HG03558 (cell line): Measurements from ENCODE around the gene POLK.

Experiments used
- ATAC-seq: cut with Tn5 transposase; IDR thresholded peaks from one replicate; pipeline ENCODE4 v1.9.1; 2021; ENCODE audit warnings: moderate number of reproducible peaks; ENCODE audit not compliant: unreplicated experiment; ENCODE audit errors: extremely low read depth

Gene POLK

DNA sequence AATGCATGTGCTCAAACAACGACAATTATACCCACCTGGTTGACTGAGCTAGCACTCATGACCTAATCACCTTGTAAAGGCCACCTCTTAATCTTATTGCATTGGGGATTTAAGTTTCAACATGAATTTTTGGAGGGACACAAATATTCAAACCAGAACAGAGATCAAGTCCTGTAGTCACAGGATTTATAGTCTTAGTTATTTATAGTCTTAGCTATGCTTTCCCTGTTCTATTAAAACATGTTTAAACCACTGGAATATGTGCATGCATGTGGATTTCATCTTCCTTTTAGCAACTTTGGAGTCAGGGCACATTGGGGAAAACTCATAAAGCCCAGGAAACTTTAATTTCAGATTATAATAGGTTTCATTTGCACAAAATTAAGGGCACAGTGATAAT, 126.3 kb downstream of the POLK start:
- no peak for ATAC-seq

GRCh38 chr5:75639535-75640311, 128.0 kb downstream of the POLK start:
- no peak for ATAC-seq

DNA sequence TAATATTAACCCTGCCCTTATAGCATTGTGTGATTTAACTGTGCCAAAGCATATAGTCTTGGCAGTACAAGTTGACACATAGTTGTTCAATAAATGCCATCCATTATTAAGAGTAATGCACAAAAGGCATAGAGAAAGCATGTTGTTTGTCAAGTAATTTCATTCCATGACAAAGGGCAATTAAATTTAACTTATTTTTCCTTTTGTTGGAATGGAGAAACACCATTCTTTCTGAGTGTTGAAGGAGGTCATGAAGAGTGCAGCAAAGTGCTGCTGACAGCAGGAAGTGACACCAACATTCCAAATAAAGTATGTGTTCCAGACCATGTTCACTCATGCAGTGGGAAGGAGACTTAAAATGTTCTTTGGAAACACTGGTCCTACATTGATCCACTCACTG, 128.7 kb downstream of the POLK start:
- no peak for ATAC-seq

DNA sequence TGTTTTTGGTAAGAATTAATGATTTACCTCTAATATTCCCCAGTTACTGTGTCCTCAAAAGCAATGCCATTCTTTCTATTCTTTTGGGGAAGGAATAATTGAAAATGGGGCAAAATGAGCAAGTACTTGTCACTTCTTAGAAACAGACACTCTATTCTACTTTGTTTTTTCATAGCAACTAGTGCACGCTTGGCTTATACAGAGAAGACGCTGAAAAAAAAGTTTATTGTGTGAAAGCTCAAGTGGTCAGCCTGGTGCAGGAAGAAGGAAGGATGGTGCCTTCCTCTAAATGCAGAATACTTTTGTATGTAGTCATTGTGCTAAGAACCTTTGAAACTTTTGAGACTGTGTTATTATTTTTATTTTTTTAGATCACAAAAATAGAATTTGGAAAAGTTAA, 129.1 kb downstream of the POLK start:
- ATAC-seq, result no peak

- no peak for ATAC-seq
Measured at GRCh38 chr5:75648712-75649111, 137.0 kb downstream of the POLK start.
